GM23338 (cell line): Measurements from ENCODE around the gene PLK2.

ENCODE experiments used
- CREB1 ChIP-seq: fragments of 250-450 bp; sonication (Bioruptor Pico); IDR thresholded peaks from 2 replicates; pipeline ENCODE4 v1.5.0; 2020; ENCODE audit warnings: low read depth, mild to moderate bottlenecking, moderate library complexity
- CTCF ChIP-seq, 2 experiments: fragments of 200-600 bp in 1 of 2; sonication (generic) in 1 of 2; conservative IDR thresholded peaks; 2 replicates each; pipeline versions ENCODE4 v1.5.1 to v1.6.1; 2016 to 2017; ENCODE audit warnings: antibody characterized with exemption in 2 of 2, low read depth in 2 of 2, mild to moderate bottlenecking in 2 of 2, moderate library complexity in 1 of 2
- EZH2 ChIP-seq: fragments of 200-600 bp; sonication (generic); IDR thresholded peaks from one replicate; pipeline ENCODE4 v1.8.0; 2017; ENCODE audit warnings: antibody characterized with exemption, mild to moderate bottlenecking, low read depth; ENCODE audit not compliant: unreplicated experiment
- EZH2phosphoT487 ChIP-seq: fragments of 200-600 bp; sonication (generic); IDR thresholded peaks from one replicate; pipeline ENCODE4 v1.8.1; 2018; ENCODE audit warnings: antibody characterized with exemption; ENCODE audit not compliant: unreplicated experiment
- JUNB ChIP-seq: IDR thresholded peaks from one replicate; pipeline ENCODE4 v1.6.1; 2016; ENCODE audit warnings: antibody characterized with exemption; ENCODE audit not compliant: unreplicated experiment
- NANOG ChIP-seq: IDR thresholded peaks from 2 replicates; pipeline ENCODE4 v1.6.1; 2016; ENCODE audit warnings: antibody characterized with exemption, borderline replicate concordance
- POLR2AphosphoS5 ChIP-seq: IDR thresholded peaks from 2 replicates; pipeline ENCODE4 v1.6.1; 2016; ENCODE audit warnings: antibody characterized with exemption, low read depth
- REST ChIP-seq: IDR thresholded peaks from one replicate; pipeline ENCODE4 v1.6.1; 2018; ENCODE audit warnings: antibody characterized with exemption; ENCODE audit not compliant: unreplicated experiment
- ZNF114 ChIP-seq: fragments of 250-450 bp; sonication (Bioruptor Pico); IDR thresholded peaks from 2 replicates; pipeline ENCODE4 v1.5.0; 2020; ENCODE audit warnings: mild to moderate bottlenecking, moderate library complexity
- TF ChIP-seq, protein P1 (sequence below): IDR thresholded peaks from 2 replicates; pipeline ENCODE4 v1.6.1; 2016; ENCODE audit warnings: antibody characterized with exemption

DNA sequence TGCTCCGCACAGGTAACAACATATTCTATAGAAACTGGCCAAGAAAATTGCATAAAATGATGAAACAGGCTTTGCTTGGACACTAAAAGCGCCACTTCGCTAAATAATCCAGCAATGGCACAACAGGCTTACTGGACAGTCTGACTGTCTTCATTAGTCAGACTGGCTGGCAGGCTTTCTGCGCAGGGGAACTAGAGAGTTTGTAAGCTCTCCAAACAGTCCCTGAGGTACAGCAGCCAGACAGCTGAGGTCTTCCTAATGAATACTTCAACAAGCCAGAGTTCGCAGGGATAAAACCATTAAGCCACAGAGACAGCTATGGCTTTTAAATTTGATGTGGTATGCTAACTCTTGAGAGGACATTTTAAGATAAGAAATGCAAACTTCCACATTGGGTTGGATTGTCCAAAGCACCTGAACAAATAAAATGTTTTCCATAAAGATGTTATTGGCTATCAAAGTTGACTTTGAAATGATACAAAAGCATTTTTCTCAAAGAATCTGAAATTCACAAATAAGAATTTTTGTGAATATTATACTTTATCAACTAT is 20.7 kb downstream of the PLK2 start:
- TF ChIP-seq CTCF (conservative IDR thresholded peaks at IDR 0.05; ENCODE audit: low read depth in 2 of 2) (no peak), EZH2phosphoT487 (no peak), POLR2AphosphoS5 (no peak), CREB1 (CRISPR knock-in tag) (no peak), REST (no peak), ZNF114 (CRISPR knock-in tag) (no peak), EZH2 (no peak), NANOG (no peak), JUNB (no peak)
- TF ChIP-seq, protein P1, sequence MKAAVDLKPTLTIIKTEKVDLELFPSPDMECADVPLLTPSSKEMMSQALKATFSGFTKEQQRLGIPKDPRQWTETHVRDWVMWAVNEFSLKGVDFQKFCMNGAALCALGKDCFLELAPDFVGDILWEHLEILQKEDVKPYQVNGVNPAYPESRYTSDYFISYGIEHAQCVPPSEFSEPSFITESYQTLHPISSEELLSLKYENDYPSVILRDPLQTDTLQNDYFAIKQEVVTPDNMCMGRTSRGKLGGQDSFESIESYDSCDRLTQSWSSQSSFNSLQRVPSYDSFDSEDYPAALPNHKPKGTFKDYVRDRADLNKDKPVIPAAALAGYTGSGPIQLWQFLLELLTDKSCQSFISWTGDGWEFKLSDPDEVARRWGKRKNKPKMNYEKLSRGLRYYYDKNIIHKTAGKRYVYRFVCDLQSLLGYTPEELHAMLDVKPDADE = no peak
